ENCODE measurements around the gene ZNF343. TPM values are rescaled to one million over a fixed set of nuclear protein-coding genes. Genes with fewer than 3 reads are reported as not detected.

The ZNF343 gene
- total RNA-seq, 1 experiment from 2014 or later: 3.4 TPM

DNA sequence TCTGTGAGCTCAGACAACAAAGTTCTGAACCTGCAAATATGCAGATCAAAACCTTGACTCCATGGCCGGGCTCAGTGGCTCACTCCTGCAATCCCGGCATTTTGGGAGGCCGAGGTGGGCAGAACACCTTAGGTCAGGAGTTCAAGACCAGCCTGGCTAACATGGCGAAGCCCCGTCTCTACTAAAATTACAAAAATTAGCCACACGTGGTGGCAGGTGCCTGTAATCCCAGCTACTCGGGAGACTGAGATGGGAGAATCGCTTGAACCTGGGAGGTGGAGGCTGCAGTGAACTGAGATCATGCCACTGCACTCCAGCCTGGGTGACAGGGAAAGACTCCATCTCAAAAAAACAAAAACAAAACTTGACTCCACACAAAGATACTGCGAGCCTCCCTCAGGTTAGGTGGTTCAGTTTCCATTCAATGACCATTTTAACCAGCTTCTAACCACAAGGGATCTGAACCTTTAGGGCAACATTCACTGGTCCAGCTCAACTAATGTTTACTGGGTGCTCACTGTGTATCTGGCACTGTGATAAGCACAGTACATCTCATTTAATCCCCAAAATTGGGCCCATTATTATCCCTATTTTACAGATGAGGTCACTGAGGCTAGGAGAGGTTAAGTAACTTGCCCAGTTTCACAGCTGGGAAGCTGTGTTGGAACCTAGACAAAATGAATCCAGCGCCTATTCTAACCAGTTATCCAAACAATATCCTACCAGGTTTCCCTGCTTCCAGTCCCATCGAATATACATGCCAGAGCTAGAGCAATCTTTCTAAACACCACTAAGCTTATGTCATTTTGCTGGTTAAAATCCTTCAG, 39.9 kb downstream of the ZNF343 start:
- Histone ChIP-seq H3K4me1 (ENCODE audit: insufficient read depth, low read length) (no peaks in the 10 kb centered on the region; the same call in 1 of the 2 replicates), H3K9ac (ENCODE audit: extremely low read depth, insufficient read length, low read length) (peak overlapping the region; percentile 97), H3K4ac (ENCODE audit: low read depth, low read length) (no peak overlapping the region), H4K8ac (replicated peaks; ENCODE audit: insufficient read length, low read depth, low read length) (no peak overlapping the region), H3K79me1 (ENCODE audit: insufficient read depth, low read depth, low read length, poor library complexity, severe bottlenecking) (peaks cover 10% of the 10 kb centered on the region), H3K27me3 (ENCODE audit: insufficient read depth, low read length) (no peaks in the 10 kb centered on the region), H2BK15ac (ENCODE audit: low read depth, low read length) (no peak overlapping the region), H3K18ac (ENCODE audit: insufficient read length, low read depth, low read length) (no peak overlapping the region), H2BK5ac (ENCODE audit: insufficient read length, low read length) (no peak overlapping the region), H4K91ac (ENCODE audit: insufficient read length, low read depth, low read length) (no peak overlapping the region), H3K56ac (ENCODE audit: insufficient read length, low read depth, low read length) (no peak overlapping the region), H3K14ac (ENCODE audit: insufficient read depth, low read length) (no peak overlapping the region), H3K23ac (ENCODE audit: insufficient read length, low read depth, low read length) (no peak overlapping the region), H2BK20ac (ENCODE audit: low read depth, low read length, poor library complexity, severe bottlenecking) (no peak overlapping the region), H3K27ac (ENCODE audit: insufficient read length, low read depth, low read length) (no peak overlapping the region), H4K5ac (ENCODE audit: insufficient read length, low read depth, low read length) (no peak overlapping the region), H2BK120ac (ENCODE audit: low read depth, low read length, poor library complexity, severe bottlenecking) (no peak overlapping the region), H4K20me1 (ENCODE audit: control insufficient read depth, insufficient read depth, insufficient read length) (no peaks in the 10 kb centered on the region), H3K23me2 (ENCODE audit: insufficient read length, low read depth, low read length, poor library complexity, severe bottlenecking) (peaks cover 10% of the 10 kb centered on the region), H3K9me3 (ENCODE audit: control insufficient read depth, low read depth, low read length) (no peaks in the 10 kb centered on the region), H2AFZ (ENCODE audit: low read length) (no peak overlapping the region), H2AK5ac (ENCODE audit: insufficient read length, low read length) (no peak overlapping the region), H3K4me2 (ENCODE audit: insufficient read depth, insufficient read length, low read length) (peak overlapping the region; percentile 65), H3T11ph (ENCODE audit: low read length) (no peak overlapping the region), H2BK12ac (ENCODE audit: insufficient read length, low read depth, low read length) (no peak overlapping the region), H3K79me2 (ENCODE audit: insufficient read depth, low read length) (peaks cover 39% of the 10 kb centered on the region)
- WGBS (ENCODE audit: extremely low coverage, insufficient read length, low lambda C conversion rate): no CpG with 5 or more reads among the region's 11 CpGs
- peak overlapping the region in 2 of 3 experiments; percentile 42 to 53; a peak in 3 of 7 replicates for H3K27ac Mint-ChIP-seq
- H3K4me1 Mint-ChIP-seq: peaks cover 23 to 30% of the 10 kb centered on the region in 2 experiments
- peaks cover 5% of the 10 kb centered on the region for H3K27me3 Mint-ChIP-seq (ENCODE audit: low read depth)
- TF ChIP-seq, protein P1, sequence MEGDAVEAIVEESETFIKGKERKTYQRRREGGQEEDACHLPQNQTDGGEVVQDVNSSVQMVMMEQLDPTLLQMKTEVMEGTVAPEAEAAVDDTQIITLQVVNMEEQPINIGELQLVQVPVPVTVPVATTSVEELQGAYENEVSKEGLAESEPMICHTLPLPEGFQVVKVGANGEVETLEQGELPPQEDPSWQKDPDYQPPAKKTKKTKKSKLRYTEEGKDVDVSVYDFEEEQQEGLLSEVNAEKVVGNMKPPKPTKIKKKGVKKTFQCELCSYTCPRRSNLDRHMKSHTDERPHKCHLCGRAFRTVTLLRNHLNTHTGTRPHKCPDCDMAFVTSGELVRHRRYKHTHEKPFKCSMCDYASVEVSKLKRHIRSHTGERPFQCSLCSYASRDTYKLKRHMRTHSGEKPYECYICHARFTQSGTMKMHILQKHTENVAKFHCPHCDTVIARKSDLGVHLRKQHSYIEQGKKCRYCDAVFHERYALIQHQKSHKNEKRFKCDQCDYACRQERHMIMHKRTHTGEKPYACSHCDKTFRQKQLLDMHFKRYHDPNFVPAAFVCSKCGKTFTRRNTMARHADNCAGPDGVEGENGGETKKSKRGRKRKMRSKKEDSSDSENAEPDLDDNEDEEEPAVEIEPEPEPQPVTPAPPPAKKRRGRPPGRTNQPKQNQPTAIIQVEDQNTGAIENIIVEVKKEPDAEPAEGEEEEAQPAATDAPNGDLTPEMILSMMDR (conservative IDR thresholded peaks at IDR 0.05): no peak
- peaks cover 53 to 64% (median 61%) of the 10 kb centered on the region in 3 experiments for H3K36me3 Mint-ChIP-seq (ENCODE audit: insufficient read depth in 1 of 3, low read depth in 3 of 3)
- H3K9me3 Mint-ChIP-seq: peaks cover 0 to 5% of the 10 kb centered on the region in 2 experiments; a peak in 3 of 5 replicates
- peak overlapping the region; percentile 99 to 100 for H3K4me3 Mint-ChIP-seq
- DNase-seq: no peak
